Tibial nerve (tissue), 4 donors: ENCODE results near the gene PODXL2. TPM values are rescaled to one million over a fixed set of nuclear protein-coding genes. Genes with fewer than 3 reads are reported as not detected.

ENCODE experiments used
- DNase-seq, 2 donors: peaks; one replicate each; pipeline ENCODE4 v3.0.0-alpha.2; 2019; ENCODE audit warnings: low spot score in 2 of 2
- H3K27ac ChIP-seq, 4 donors: fragments of 200-600 bp; sonication (generic) in 3 of 4; one replicate each; pipeline ENCODE4 v1.5.1; 2017 to 2019; ENCODE audit warnings: mild to moderate bottlenecking in 1 of 4
- H3K27me3 ChIP-seq, 2 donors: fragments of 200-600 bp; sonication (generic) in 1 of 2; one replicate each; pipeline versions ENCODE4 v1.5.1 to v1.6.0; 2017 to 2019
- H3K36me3 ChIP-seq, 3 donors: fragments of 200-600 bp; sonication (generic); one replicate each; pipeline ENCODE4 v1.5.1; 2018 to 2019
- H3K4me1 ChIP-seq, 4 donors: fragments of 200-600 bp; sonication (generic) in 3 of 4; one replicate each; pipeline ENCODE4 v1.5.1; 2017 to 2019
- H3K4me3 ChIP-seq, 4 donors: fragments of 200-600 bp; sonication (generic) in 3 of 4; one replicate each; pipeline ENCODE4 v1.5.1; 2017 to 2019; ENCODE audit warnings: mild to moderate bottlenecking in 1 of 4, moderate library complexity in 1 of 4
- H3K9me3 ChIP-seq, 4 donors: fragments of 200-600 bp; sonication (generic) in 3 of 4; one replicate each; pipeline ENCODE4 v1.5.1; 2017 to 2019
- EP300 ChIP-seq, 2 donors: sonication (generic); formaldehyde crosslinking; IDR thresholded peaks; one replicate each; pipeline ENCODE4 v1.6.1; 2017; ENCODE audit warnings: antibody characterized with exemption in 2 of 2, mild to moderate bottlenecking in 1 of 2
- POLR2A ChIP-seq, 2 donors: fragments of 450-650 bp; IDR thresholded peaks; one replicate each; pipeline ENCODE4 v1.6.1; 2017; ENCODE audit warnings: antibody characterized with exemption in 2 of 2, mild to moderate bottlenecking in 2 of 2, moderate library complexity in 2 of 2
- WGBS, 2 donors: methylation state at CpG; one replicate each; pipeline ENCODE4 v1.1.5; 2018; 5-methylcytosine and 5-hydroxymethylcytosine counted together
- total RNA-seq, 4 donors: library from RNA; depleted of rRNA; stranded (reverse); fragments of >200 nt; gene quantifications; one replicate each; pipeline ENCODE4 v1.1.0, GENCODE V29; 2016
- TF ChIP-seq, protein P1 (sequence below), 5 experiments: fragments of 200-600 bp in 3 of 5; fragments of 450-650 bp in 2 of 5; sonication (generic) in 3 of 5; IDR thresholded peaks; one replicate each; pipeline ENCODE4 v1.5.1; 2016 to 2019; ENCODE audit warnings: antibody characterized with exemption in 5 of 5, mild to moderate bottlenecking in 3 of 5, moderate library complexity in 2 of 5

Gene PODXL2
- total RNA-seq, 4 donors from 2014 or later = 12.7 to 19.8 (median 14.1) TPM

DNA sequence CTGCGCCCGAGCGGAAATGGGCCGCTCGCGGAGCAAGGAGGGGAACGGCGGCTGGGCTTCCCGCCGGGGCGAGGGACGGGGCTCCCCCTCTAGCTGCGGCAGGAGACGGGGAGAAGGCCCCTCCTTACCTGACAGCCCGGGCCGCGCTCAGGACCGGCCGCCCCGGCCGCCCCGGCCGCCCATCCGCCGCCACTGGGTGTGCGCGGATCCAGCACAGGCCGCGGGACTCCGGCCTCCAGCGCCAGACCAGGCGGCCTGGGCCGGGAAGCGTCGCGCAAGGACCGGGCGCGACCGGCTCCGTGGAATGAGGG, 38.7 kb upstream of the PODXL2 start:
- DNase-seq = no peak
- Histone ChIP-seq H3K27ac (peak overlapping the region; percentile 71 to 92 (median 88)), H3K4me1 (peaks cover 0 to 51% (median 27%) of the 10 kb centered on the region in 4 donors), H3K27me3 (no peaks in the 10 kb centered on the region), H3K9me3 (no peaks in the 10 kb centered on the region), H3K36me3 (no peaks in the 10 kb centered on the region), H3K4me3 (peak overlapping the region; percentile 83 to 97 (median 91))
- WGBS, 2 donors = 0% methylated on average over 9 to 27 of the region's 41 CpGs
- TF ChIP-seq, protein P1, sequence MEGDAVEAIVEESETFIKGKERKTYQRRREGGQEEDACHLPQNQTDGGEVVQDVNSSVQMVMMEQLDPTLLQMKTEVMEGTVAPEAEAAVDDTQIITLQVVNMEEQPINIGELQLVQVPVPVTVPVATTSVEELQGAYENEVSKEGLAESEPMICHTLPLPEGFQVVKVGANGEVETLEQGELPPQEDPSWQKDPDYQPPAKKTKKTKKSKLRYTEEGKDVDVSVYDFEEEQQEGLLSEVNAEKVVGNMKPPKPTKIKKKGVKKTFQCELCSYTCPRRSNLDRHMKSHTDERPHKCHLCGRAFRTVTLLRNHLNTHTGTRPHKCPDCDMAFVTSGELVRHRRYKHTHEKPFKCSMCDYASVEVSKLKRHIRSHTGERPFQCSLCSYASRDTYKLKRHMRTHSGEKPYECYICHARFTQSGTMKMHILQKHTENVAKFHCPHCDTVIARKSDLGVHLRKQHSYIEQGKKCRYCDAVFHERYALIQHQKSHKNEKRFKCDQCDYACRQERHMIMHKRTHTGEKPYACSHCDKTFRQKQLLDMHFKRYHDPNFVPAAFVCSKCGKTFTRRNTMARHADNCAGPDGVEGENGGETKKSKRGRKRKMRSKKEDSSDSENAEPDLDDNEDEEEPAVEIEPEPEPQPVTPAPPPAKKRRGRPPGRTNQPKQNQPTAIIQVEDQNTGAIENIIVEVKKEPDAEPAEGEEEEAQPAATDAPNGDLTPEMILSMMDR (IDR thresholded peaks at IDR 0.05) = no peak
- TF ChIP-seq POLR2A (IDR thresholded peaks at IDR 0.05) = no peak
- TF ChIP-seq EP300 (IDR thresholded peaks at IDR 0.05) = no peak

DNA sequence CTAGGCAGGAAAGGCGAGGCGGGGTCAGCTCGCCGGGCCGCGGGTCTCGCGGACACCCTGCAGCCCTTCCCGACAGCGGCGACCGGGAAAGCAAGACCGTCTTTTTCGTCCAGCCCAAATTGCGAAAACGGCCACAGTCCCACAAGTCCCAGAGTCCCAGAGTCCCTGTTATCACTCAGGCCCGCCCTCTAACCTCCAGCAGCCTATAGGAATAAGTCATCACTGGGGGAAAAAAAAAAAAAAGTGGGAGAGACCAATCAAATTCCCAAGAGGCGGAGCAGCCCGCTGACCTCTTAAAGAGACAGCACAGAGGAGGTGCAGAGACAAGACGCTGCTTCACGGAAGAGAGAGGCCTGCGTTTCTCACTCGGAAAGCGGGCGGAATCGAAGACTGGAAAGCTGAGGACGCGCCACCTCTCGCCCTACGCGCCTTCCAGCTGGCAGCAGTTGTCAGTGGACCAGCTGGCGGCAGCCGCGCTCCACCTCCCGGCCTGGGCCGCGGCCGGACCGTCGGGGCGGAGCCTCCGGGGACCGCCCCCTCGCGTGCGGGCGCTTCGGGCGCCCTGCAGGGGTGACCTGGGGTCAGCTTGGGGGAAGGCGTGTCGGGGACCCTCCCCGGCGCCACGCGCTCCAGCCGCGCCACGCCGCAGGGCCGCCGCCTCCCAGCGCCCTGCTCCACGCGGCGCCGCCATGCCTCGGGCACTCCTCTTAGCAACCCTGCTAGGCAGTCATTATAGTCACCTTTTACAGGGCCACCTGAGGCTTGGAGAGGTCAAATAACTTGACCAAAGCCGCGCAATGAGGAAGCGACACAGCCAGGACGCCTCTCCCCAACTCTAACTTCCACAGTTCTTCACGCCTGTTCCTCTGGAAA, 38.2 kb upstream of the PODXL2 start, which contains the start of gene TPRA1:
TPRA1 (minus strand) TSS at position 141 of the 873 bp plus-strand sequence. CDS start 10,587 bp downstream, outside the sequence.
- Histone ChIP-seq H3K36me3 (no peaks in the 10 kb centered on the region), H3K27ac (peak within 1 kb of the TSS; percentile 71 to 92 (median 88)), H3K27me3 (no peaks in the 10 kb centered on the region), H3K4me3 (peak within 1 kb of the TSS; percentile 83 to 97 (median 91)), H3K9me3 (no peaks in the 10 kb centered on the region), H3K4me1 (peaks cover 0 to 45% (median 27%) of the 10 kb centered on the region in 4 donors)
- TF ChIP-seq POLR2A (IDR thresholded peaks at IDR 0.05) = peak in 1 of 2 donors; percentile 71
- TF ChIP-seq, protein P1 (IDR thresholded peaks at IDR 0.05) = peak in 3 of 5 experiments; percentile 10 to 49 (median 21)
- TF ChIP-seq EP300 (IDR thresholded peaks at IDR 0.05) = peak; percentile 66 to 75
- WGBS, 2 donors = 0 to 1% methylated on average over 27 to 72 of the region's 72 CpGs
- DNase-seq = peak; percentile 81 to 92

DNA sequence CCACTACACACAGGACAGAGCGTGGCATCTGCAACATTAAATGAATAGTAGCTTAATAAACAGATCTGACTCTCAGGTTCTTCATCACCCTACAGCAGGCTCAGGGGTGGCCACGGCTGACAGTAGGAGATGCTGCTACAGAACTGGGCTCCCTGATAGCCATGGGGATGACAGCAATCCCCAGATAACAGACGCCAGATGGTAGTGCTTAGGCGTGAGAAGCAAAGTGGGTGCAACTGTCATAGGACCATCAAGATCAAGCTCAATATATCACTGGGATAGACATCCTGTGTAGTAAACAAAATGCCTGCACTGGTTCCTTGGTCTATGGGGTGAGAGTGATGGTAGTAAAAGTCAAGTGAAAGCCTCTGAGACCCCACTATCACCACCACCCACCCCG, 35.8 kb upstream of the PODXL2 start:
- WGBS, 2 donors = 84 to 95% methylated on average over 5 of the region's 5 CpGs
- Histone ChIP-seq H3K4me3 (no peak overlapping the region), H3K9me3 (no peaks in the 10 kb centered on the region), H3K4me1 (peaks cover 0 to 32% (median 21%) of the 10 kb centered on the region in 4 donors), H3K27me3 (no peaks in the 10 kb centered on the region), H3K36me3 (no peaks in the 10 kb centered on the region), H3K27ac (no peak overlapping the region)
- no peak for DNase-seq
- no peak for TF ChIP-seq POLR2A (IDR thresholded peaks at IDR 0.05)
- TF ChIP-seq, protein P1 (IDR thresholded peaks at IDR 0.05) = no peak
- TF ChIP-seq EP300 (IDR thresholded peaks at IDR 0.05) = no peak

DNA sequence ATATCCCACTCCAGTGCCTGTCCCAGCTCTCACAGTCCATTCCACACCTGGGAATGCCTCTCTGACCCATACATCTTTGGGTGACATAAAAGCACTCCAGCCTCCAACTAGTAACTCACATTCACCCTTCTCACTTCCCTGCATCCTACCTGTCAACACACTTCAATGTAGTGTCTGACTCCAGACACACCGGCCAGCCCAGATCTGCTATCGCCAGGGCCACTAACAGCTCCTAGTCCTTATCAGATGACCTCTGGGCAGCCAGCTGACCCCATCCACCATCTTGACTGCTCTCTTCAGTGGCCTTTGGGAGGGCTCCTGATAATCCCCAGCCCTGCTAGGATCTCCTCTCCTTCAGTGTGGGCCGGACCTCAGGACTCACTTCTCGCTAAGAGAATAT, 33.7 kb upstream of the PODXL2 start:
- TF ChIP-seq, protein P1 (IDR thresholded peaks at IDR 0.05) = no peak
- TF ChIP-seq POLR2A (IDR thresholded peaks at IDR 0.05) (no peak), EP300 (IDR thresholded peaks at IDR 0.05) (no peak)
- H3K36me3 ChIP-seq = peaks cover 0 to under 1% (median 0%) of the 10 kb centered on the region in 3 donors
- H3K27ac ChIP-seq = no peak overlapping the region
- no peaks in the 10 kb centered on the region for H3K9me3 ChIP-seq
- peaks cover 0 to 31% (median 11%) of the 10 kb centered on the region in 4 donors for H3K4me1 ChIP-seq
- 79% methylated on average over 4 of the region's 4 CpGs for WGBS, 2 donors
- no peak for DNase-seq
- no peaks in the 10 kb centered on the region for H3K27me3 ChIP-seq
- no peak overlapping the region for H3K4me3 ChIP-seq
